HG02759 (cell line): ENCODE results near the gene HDAC9.

ENCODE experiments used
- ATAC-seq: cut with Tn5 transposase; IDR thresholded peaks from one replicate; pipeline ENCODE4 v1.9.1; 2021; ENCODE audit warnings: mild to moderate bottlenecking, moderate library complexity; ENCODE audit not compliant: unreplicated experiment

Gene HDAC9

DNA sequence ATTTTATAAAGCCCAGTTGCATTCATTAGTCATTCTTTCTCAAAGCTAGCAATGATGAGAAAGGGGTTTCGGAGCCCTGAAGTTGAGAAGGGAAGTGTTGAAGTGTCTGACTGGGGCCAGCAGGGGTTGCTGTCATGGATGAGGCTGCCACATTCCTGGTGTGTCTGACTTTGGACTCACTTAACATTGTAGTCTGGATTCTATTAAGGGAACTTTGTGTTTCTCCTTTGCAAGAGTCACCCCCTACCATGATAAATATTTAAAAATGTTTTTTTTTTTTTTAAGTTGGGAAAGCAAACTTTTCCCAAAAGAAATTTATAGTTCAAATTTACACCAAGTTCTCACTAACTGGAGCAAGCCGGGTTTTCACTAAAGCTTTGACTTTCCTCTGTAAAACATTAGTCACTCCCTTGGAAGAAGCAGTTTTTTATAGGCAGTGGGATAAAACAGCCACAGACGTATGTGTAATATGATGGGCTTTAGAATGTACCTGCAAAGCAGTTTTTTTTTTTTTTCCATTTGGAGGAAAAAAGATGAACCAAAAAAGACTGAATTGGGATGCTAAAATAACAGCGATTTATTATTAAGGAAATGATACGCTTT is 378.3 kb downstream of the HDAC9 start:
- ATAC-seq = no peak

DNA sequence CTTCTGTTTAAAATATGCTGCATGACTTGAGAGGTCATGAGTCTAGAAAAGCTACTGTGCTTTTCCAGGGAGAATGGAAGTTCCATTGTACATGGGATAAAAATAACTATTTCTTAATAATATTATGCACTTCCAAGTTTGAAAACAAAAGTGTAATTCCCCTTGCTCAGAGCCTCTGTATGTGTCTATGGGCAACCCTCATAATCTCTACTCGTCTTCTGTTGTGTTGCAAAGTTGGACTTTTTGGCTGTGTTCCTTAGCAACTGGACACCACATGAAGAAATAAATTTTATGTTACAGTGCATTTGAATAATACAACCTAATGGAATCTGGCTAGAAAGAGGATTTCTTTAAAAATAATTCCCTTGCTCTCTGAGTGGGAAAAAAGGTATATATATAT is 379.3 kb downstream of the HDAC9 start:
- ATAC-seq = no peak

DNA sequence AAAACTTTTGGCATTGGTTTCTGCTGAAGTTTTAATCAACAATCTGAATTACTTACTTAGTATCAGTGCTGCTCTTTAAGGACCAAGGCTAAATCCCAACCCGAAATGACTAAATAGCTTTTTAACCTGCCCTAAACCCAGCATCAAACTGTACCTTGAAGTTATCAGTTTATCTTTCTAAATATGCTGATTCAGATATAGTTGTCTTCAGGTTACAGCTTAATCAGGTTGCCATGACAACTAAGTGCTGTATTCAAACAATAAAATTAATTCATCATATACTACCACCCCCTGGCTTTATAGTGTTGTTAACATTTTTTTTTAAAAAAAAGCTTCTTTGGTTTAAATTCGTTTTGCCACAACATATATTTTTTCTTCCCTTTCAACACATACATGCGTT is 382.3 kb downstream of the HDAC9 start:
- no peak for ATAC-seq

DNA sequence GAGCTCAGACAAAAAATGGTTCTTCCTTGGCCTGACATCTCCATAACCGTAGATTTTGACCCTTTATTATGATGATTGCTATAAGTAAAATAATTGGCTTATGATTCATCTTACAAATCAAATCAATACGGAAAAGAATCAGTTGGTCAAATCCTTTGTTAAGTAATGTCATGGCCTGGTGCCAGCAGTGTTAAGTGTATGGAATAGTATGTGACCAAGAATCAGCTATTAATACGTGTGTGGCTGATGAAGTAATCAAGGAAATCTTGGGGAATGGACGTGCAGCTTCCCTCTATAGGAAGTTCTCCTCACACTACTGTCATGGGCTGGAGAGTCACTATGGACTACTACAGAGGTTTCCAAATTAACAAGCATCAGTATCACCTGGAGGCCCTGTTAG is 391.3 kb downstream of the HDAC9 start:
- no peak for ATAC-seq

DNA sequence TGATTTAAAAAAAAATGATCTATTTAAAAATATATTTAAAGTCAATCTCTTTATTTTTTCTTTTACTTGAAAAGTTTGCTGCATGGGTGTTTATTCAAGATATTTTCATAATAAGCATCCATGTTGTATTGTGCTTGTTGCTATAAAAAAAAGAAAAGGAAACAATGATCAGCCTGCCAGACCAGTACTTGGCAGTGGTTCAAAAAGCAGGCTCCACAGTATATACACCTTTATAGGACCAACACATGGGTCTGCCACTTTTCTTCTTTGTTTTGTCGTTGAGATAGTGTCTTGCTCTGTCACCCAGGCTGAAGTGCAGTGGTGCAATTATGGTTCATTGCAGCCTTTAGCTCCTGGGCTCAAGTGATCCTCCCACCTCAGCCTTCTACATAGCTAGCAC is 393.9 kb downstream of the HDAC9 start:
- no peak for ATAC-seq

DNA sequence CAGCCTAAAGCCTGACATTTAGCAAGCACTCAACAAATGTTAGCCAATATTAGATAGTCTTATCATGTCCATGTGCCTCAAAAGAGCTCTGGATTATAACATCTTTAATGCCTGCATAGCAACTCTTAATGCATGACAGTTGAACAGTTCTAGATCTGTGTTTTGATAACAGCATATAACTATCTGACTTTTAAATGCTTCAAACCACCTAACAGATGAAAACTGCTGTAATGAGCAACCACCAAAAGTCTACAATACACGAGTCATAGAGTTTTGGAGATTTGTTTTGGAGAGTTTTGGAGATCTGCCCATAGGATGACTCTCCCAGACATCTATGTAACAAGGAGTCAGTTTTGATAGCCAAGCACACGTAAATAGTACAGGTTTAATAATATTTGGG is 394.6 kb downstream of the HDAC9 start:
- no peak for ATAC-seq

DNA sequence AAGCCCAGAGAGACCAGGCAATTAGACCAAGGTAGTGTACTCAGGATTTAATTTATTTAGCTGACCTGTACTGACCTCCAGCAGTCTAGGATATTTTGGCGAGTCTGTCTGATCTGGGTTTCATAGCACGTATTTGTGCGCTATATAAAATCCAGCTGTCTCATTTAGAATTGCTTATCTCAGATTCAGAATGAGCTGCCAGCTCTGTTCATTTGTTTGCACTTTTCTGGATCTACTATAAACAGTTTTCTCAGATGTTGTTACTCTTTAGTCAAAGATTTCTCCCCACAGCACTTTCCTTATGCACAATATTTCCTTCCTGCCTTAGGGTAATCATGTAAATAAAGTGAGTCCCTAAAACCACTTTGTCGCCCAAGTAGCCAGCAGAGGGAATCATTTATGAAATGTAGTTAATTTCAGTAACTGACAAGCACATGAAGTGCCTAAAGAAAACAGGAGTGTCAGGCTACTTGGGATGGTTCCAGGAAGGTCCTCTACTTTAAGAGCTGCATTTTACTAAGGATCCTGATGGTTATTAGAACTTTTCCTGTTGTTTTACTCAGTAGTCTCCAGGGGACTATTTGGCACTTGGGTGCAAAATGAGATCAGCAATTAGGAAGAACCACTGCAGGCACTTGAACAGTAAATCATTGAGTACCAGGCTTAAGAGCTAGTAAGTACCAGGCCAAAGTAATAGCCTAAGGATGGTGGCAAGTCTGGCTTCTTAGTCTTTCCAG is 395.5 kb downstream of the HDAC9 start:
- ATAC-seq = no peak

DNA sequence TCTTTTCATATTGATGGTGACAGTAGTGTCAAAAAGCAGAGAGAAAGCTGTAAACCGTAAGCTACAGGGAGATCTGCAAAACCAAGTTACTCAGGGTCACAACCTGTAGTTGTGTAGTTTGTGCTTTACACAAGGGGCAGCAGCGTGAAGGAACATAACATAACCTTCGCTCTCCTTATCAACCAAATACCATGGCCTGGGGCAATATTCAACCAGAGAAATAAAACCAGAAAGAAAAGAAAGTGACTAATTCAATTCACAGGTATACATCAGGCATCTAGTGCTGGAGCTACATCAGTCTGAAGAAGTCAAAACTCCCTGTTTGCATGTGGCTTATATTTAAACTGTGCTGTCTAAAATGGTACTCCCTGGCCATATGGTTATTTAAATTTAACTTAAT is 397.6 kb downstream of the HDAC9 start:
- ATAC-seq = no peak

DNA sequence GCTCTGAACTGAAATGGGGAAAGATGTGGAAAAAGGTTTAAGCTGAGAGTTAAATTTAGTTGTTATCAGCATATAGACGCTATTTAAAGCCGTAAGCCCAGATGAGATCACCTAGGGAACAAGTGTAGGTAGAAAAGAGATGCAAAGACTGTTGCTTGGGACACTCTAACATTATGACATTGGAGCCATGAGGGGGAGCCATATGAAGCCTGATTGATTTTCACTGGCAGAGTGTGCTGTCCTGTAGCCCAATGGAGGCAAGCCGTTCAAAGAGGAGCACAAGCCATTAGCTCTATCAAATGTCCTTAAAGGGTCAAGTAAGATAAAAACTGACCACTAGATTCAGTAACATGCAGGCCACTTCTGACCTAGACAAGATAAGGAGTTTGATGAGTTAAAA is 398.6 kb downstream of the HDAC9 start:
- no peak for ATAC-seq

DNA sequence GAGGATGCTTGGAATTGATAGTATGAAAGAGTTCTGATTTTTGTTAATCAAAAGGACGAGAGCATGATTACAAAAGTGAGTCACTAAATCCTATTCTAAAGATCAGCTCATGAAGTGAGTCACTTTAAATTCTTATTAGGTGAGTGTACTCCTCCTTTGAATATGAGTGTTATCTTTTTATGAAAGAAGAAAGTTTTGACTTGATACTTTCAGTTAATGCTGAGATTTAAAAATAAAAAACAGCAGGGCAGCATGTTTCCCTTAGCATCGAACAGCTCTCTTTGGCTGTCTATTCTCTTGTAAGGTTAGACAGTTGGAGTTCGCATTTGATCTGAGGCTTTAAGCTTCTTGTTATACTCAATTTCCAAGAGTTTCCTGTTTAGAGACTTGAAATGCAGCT is 399.9 kb downstream of the HDAC9 start:
- no peak for ATAC-seq

DNA sequence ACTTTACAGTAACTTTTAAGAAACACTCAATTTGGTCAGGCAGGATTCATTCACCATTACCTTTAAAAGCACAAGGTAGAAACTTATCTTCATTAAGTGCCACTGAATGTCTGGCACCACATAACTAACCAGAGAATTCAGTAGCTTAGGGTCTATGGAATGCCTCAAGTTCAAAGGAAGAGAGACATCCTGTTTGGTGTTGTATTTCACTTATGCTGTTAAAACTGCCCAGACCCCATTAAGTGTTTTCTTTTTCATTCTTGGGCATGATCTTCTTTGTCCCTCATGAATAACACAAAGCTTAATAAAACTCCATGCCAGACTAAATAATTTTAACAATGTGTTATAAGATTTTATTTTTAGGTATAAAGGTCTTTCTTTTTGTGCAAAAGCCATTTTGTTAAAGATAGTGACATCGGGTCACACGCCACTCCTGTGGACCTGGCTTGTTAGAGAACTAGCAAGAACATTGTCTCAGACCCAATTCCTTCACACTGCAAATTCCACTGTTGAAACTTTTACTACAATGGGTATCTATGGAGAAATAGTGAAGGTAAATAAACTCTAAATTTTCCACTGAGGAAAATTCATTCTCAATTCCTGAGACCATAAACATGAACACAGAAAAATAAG is 400.9 kb downstream of the HDAC9 start:
- no peak for ATAC-seq

DNA sequence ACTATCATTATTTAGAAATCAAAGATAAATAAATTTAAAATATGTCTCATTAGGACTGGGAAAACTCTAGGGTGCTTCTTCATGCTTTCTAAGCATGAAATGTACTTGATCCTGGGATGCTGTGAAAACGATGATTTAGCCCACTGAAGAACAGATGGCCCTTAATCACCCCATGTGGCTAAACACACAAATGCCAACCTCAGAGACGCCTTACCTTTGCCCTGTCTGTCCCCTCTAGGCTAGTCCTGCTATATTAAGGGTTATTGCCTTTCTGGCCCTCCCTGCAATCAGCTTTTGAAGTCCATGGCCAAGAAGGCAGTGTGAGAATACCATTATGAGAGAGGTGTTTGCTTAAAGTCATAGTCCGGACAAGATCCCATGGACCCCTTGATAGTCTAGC is 404.7 kb downstream of the HDAC9 start:
- no peak for ATAC-seq

DNA sequence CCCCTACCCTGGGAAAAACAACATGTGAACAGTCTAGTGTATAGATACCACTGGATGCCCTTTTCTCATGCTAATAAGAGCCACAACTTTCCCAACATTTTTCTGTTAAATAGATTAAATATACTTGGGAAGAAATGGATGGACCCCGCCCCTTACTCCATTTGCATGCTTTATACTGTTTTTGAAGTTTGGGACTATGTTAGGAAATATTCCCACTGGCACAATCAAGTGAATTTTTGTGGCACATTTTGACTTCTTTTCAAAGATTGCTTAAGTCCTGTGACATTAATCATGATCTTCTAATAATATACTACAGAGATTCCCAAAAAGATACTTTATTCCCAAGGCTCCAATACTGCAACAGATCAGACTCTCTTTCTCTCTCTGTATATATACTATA is 405.3 kb downstream of the HDAC9 start:
- ATAC-seq = no peak

DNA sequence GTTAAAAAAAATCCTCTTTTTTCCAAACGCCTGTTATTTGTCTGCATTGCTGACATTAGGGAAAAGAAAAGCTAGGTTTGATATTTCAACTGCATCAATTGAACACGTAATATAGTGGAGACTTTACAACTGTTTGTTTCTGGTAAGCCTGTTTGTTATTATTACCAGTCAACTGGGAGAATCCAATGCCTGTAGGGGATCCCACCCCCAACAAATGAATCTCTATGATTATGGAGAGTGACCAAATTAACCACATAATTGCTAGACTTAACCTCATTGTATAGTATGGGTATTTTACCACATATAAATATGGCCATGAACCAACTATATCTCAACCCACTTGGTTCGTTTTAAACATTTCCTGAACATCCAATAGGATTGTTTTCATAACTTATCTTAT is 405.8 kb downstream of the HDAC9 start:
- ATAC-seq = no peak

DNA sequence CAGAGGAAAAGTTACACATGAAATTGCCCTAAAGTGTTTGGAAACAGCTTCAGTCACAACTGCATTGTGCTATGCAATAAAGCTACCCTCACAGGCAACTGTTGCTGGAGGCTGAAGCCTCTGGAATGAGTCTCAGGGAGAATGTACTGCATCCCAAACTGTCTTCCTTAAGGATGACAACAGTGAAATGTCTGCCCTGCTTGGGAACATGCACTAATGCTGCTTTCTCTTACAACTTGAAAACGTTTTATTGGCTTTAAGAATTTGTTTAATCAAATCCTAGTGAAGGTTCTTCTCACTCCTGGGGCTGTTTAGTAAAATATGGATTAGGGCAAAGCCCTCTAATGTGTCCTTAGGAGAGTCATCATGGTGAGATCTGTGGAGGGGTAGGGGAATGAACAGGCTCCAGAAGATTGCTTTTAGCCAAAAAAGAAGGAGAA is 406.5 kb downstream of the HDAC9 start:
- no peak for ATAC-seq

DNA sequence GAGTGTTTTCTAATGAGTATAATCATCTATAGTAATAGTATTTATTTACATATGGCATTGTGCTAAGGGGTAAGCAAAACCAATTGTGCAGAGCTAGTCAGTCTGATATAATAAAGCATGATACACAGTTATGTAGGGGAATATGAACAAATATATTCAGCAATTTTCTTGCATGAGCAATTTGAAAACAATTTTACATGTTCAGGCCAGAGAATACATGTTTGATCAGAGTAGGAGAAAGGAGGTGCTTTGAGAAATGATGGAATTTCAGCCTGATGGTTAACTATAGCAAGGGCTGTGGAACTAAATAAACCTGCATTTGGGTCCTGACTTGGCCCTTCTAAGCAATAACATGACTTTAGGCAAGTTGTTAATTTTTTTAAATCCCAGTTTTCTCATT is 407.3 kb downstream of the HDAC9 start:
- no peak for ATAC-seq

DNA sequence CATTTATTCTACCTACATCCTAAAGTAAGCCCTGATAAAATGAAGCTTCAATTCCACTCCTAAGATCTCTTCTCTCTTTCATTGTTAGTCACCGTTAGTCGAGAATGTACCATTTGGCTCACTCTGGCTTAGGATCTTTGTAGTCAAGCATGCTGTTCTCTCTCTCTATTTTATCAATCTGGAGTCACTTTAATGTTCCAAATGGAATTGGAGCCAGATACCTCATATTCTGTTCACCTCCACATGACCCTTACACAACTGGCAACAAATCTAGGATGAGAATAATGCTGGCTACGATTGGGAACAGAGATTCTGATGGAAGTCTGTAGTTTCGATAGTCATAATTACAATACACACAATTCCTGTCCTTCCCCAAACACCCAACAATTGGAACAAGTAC is 408.1 kb downstream of the HDAC9 start:
- ATAC-seq = no peak

DNA sequence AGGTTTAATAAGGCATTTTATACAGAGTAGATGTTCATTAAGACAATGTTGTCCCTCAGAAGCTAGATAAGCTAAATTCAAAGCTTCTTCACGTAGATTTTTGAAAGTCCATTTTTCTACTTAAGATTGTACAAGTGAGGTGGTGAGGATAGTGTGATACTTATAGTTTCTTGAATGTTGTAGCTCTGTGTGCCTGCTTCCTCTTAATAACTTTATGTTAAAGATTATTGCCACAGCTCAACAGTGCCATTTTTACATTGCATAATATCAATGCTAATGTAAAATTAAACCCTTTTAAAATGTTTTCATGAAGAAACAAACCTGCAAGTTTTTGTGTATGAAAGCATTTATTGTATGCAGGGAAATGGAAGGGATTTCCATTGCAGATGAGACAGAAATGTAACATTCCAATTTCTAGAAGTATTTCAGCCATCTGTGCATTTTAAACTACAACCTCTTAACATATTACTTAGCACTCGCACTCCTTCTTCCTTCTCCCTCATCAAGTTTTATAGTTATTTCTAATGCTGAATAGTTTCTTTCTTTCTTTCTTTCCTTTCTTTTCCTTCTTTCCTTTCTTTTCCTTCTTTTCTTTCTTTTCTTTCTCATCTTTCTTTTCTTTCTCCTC is 409.9 kb downstream of the HDAC9 start:
- no peak for ATAC-seq

DNA sequence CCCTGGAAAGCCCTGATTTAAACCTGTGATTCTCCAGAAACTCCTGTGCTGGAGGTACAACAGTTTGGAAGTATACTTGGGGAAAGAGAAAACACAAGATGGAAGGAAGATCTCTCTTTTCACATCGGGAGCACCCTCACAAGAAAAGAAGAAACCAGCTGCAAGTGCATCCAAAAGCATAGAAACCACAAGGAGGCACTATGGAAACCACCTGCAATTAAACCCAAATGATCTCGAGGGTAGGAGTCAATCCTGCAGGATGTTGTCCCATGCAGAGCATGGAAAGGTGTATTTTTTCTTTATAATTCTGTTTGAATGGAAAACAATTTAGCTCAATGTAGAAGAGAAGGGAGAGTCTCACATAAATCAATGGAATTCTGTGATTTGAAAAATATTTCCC is 411.4 kb downstream of the HDAC9 start:
- ATAC-seq = no peak

DNA sequence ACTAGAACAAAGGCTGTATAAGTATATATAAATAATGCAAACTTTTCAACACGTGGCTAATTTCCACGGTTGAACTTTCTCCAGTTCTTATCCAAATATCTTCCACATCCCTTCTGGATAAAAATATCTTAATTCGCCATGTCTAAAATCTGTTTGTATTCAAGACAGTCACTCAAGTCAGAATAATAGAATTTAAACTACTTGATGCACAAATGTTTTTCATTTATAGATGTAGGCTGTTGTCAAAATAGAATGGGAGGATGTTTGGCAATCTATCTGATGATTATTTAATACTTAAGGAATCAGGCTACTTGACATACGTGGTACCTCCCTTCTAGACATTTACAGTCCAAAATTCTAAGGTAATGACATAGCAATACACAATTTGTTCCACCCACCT is 417.6 kb downstream of the HDAC9 start:
- no peak for ATAC-seq

DNA sequence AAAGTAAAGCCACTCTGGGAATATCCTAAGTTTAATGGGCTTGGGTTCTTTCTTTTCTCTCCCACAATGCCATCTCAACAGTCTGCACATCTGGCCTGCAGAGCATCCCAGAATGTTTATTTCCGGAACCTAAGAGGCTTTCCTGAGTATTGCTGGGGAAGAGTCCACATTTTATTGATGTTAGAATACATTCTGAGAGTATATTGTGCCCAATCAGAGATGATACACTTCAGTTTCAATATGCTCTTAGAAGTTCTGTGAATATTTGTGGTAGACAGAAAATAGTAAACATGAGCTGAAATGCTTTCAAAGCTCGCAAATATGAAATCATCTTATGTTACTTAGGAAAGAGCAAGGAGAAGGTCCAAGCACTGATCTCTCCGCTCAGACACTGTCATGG is 421.3 kb downstream of the HDAC9 start:
- ATAC-seq = no peak

DNA sequence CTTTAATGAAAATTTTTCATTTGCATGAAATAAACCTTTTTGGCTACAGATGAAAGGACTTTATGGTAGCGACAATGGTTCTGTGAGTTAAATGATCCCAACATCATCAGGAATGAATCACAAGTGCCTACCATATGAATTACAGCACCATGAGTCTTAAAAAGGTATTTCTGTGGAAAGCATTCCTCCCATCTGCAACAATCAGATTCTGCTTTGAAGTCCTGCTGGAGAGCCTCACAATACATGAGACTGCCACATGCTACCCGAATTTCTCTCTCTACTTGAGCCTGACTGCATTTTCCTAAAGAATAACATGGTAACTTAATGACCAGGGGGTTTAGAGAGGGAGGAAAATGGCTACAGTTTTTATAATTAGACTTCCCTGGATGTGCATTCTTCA is 431.6 kb downstream of the HDAC9 start:
- ATAC-seq = no peak
